Measurements from ENCODE around the gene ATP5F1B. TPM values are rescaled to one million over a fixed set of nuclear protein-coding genes. Genes with fewer than 3 reads are reported as not detected.
A peak's percentile ranks its signal among the peaks of the same experiment; 100 is the strongest.

Gene ATP5F1B
- total and polyA plus RNA-seq, 9 of the 15 experiments (the other 6 are each of a cell fraction or from before 2014, with no cell fraction given) = 908 to 3,125 (median 1,482) TPM

- TF ChIP-seq, protein P1, sequence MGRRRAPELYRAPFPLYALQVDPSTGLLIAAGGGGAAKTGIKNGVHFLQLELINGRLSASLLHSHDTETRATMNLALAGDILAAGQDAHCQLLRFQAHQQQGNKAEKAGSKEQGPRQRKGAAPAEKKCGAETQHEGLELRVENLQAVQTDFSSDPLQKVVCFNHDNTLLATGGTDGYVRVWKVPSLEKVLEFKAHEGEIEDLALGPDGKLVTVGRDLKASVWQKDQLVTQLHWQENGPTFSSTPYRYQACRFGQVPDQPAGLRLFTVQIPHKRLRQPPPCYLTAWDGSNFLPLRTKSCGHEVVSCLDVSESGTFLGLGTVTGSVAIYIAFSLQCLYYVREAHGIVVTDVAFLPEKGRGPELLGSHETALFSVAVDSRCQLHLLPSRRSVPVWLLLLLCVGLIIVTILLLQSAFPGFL (CRISPR knock-in tag; IDR thresholded peaks at IDR 0.05) = peak; percentile 58; the same call in 1 of the 2 replicates
- no peak for TF ChIP-seq SAFB (IDR thresholded peaks at IDR 0.05; ENCODE audit: borderline replicate concordance, low read depth, low read length)
- no peak for TF ChIP-seq SPI1 (IDR thresholded peaks at IDR 0.05; ENCODE audit: borderline replicate concordance, low read depth, low read length)
- no peak for TF ChIP-seq FOXA1 (IDR thresholded peaks at IDR 0.05; ENCODE audit: borderline replicate concordance)
- no peak for TF ChIP-seq ZFX (CRISPR knock-in tag; IDR thresholded peaks at IDR 0.05)
- no peak for TF ChIP-seq ZNF263 (CRISPR knock-in tag; IDR thresholded peaks at IDR 0.05; ENCODE audit: borderline replicate concordance)
- TF ChIP-seq MEF2A (IDR thresholded peaks at IDR 0.05; ENCODE audit: control insufficient read depth, low read depth, low read length) = no peak
- TF ChIP-seq DNMT1 (IDR thresholded peaks at IDR 0.05) = no peak
- TF ChIP-seq THAP7 (CRISPR knock-in tag; IDR thresholded peaks at IDR 0.05) = no peak
- TF ChIP-seq GTF2F1 (IDR thresholded peaks at IDR 0.05; ENCODE audit: low read depth, low read length) = no peak
- no peak for TF ChIP-seq E2F6 (IDR thresholded peaks at IDR 0.05; ENCODE audit: borderline replicate concordance in 1 of 2, extremely low read depth in 1 of 2, insufficient read depth in 1 of 2, insufficient read length in 1 of 2, low read depth in 1 of 2, low read length in 1 of 2, poor library complexity in 1 of 2, severe bottlenecking in 1 of 2)
- TF ChIP-seq, protein P2, sequence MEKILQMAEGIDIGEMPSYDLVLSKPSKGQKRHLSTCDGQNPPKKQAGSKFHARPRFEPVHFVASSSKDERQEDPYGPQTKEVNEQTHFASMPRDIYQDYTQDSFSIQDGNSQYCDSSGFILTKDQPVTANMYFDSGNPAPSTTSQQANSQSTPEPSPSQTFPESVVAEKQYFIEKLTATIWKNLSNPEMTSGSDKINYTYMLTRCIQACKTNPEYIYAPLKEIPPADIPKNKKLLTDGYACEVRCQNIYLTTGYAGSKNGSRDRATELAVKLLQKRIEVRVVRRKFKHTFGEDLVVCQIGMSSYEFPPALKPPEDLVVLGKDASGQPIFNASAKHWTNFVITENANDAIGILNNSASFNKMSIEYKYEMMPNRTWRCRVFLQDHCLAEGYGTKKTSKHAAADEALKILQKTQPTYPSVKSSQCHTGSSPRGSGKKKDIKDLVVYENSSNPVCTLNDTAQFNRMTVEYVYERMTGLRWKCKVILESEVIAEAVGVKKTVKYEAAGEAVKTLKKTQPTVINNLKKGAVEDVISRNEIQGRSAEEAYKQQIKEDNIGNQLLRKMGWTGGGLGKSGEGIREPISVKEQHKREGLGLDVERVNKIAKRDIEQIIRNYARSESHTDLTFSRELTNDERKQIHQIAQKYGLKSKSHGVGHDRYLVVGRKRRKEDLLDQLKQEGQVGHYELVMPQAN (IDR thresholded peaks at IDR 0.05; ENCODE audit: borderline replicate concordance) = peak; percentile 20; the same call in 1 of the 2 replicates
- no peak for TF ChIP-seq ZEB2 (IDR thresholded peaks at IDR 0.05)
- TF ChIP-seq USF1 (CRISPR knock-in tag; IDR thresholded peaks at IDR 0.05) = no peak; the same call in 1 of the 2 replicates
- peak in 1 of 2 experiments; percentile 80; a peak in 1 of 4 replicates for TF ChIP-seq SIN3A (IDR thresholded peaks at IDR 0.05; ENCODE audit: borderline replicate concordance in 2 of 2, control insufficient read depth in 1 of 2, low read depth in 2 of 2, low read length in 2 of 2)
- peak; percentile 79; the same call in 1 of the 2 replicates for TF ChIP-seq MTA1 (IDR thresholded peaks at IDR 0.05; ENCODE audit: borderline replicate concordance)
- peak; percentile 37; the same call in 1 of the 2 replicates for TF ChIP-seq TOE1 (IDR thresholded peaks at IDR 0.05; ENCODE audit: borderline replicate concordance)
- no peak for TF ChIP-seq TOE1 (CRISPR knock-in tag; IDR thresholded peaks at IDR 0.05; ENCODE audit: borderline replicate concordance, low read depth)
- TF ChIP-seq SMARCC2 (IDR thresholded peaks at IDR 0.05; ENCODE audit: low read depth) = no peak
- TF ChIP-seq, protein P3, sequence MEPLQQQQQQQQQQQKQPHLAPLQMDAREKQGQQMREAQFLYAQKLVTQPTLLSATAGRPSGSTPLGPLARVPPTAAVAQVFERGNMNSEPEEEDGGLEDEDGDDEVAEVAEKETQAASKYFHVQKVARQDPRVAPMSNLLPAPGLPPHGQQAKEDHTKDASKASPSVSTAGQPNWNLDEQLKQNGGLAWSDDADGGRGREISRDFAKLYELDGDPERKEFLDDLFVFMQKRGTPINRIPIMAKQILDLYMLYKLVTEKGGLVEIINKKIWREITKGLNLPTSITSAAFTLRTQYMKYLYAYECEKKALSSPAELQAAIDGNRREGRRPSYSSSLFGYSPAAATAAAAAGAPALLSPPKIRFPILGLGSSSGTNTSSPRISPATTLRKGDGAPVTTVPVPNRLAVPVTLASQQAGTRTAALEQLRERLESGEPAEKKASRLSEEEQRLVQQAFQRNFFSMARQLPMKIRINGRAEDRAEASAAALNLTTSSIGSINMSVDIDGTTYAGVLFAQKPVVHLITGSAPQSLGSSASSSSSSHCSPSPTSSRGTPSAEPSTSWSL (CRISPR knock-in tag; IDR thresholded peaks at IDR 0.05; ENCODE audit: borderline replicate concordance) = no peak
These were observed 525 bp downstream of the ATP5F1B start (continued) for GRCh38 chr12:56645201-56645716.
